ENCODE data around the gene RNF187.
A peak's percentile ranks its signal among the peaks of the same experiment; 100 is the strongest.
"Not testable (repeated sequence)": the region's sequence is repeated elsewhere in the genome, so short reads cannot be mapped to it uniquely, and the experiment has no call there.

RNF187 gene

GRCh38 chr1:228460821-228461220 is 26.4 kb upstream of the RNF187 start:
- DNase-seq = no peak

GRCh38 chr1:228462560-228462959 is 24.6 kb upstream of the RNF187 start:
- no peak for DNase-seq

- DNase-seq = no peak
These were observed 24.1 kb upstream of the RNF187 start for GRCh38 chr1:228463009-228463558.

DNA sequence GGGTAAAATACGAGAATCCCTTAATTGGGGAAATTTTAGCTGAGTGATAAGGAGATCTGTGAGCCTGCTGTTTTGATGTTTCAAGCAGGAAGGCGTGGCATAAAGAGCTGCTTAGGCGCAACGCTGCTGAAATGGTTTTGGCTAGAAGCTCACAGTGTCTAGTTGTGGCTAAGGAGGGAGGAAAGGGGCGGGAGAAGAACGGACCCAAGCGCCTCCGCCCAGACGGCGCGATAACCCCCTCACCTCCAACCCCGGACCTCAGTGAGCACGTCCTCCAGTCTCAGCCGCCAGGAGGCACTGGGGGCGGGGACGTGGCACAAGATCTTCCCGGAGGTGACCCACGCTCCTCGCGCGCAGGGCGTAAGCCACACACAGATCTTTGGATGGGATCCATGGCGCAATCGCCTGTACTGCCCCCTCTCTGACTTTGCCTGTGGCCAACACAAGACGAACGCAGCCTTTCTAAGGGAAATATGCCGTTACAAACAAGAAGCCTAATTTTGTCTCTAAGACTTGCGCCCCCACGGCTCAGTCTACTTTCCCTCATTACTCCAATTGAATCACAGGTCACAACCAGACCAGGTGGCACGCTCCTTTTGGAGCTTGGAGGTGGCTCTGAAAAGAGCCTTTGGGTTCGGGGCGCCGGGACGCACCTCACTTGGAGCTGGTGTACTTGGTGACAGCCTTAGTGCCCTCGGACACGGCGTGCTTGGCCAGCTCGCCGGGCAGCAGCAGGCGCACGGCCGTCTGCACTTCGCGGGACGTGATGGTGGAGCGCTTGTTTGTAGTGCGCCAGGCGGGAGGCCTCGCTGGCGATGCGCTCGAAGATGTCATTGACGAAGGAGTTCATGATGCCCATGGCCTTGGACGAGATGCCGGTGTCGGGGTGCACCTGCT is 23.4 kb upstream of the RNF187 start:
- peak; percentile 9 for DNase-seq

DNA sequence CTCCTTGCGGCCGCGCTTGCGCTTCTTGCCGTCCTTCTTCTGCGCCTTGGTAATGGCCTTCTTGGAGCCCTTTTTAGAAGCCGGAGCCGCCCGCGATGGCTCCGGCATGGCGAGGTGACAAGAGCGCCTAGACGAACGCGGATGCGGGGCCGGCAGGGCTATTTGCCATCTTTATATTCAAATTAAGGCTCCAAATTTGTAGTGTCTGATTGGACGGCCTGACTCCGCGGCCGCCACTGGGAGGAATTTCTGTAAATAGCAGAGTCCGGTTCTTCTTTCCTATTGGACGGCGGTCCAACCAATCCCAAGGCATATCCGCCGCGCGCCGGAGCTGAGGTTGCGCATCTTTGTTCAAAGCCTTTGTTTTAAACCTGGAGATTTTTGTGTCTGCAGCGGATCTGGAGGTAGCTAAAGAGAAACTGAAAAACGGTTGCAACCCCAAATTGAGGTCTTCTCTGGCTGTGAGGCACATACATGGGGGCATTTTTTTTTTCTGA is 22.6 kb upstream of the RNF187 start:
- DNase-seq = peak; percentile 95

DNA sequence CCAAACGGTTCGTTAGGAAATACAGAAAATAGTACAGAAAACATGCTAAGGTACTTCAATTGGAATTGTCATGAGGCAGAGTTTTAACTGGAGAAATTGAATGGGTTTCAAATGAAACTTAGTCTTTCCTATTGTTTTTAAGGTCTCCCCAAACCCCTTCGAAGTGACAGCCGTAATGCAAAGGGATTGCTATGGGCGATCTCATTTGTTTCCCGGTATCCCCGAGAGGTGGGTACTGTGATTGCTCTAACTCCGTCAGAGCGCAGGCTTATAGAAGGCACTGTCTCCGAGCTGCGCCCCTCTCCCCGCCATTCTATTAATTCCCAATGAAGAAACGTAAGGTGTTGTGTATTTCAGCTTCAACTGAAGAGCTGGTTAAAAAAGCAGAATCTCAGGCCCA is 22.0 kb upstream of the RNF187 start:
- DNase-seq = no peak

DNA sequence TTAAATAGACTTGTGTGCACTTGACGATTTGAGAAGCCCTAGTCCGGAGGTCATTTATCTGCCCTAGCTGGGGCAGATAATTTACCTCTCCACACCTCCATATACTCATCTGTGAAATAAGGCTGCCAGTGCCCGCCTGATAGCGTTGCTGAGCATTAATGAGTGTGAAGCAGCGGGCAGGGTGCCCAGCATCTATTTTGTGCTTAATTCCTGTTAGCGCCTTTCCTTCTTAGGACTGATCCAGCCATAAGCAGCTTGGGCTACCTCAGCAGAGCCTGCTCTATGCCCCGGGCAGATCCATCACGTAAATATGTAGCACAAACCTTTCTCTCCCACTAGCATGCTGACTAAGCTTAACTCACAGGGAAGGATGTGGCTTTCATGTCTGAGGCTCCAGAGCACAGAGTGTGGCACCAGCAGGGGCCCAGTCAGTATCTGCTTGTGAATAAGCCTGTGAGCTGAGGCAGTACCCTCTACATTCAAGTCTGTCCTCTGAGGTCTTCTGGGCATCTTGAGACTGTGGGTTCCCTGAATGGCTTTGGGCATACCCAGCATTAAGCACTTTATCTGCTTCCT is 21.5 kb upstream of the RNF187 start:
- no peak for DNase-seq

DNA sequence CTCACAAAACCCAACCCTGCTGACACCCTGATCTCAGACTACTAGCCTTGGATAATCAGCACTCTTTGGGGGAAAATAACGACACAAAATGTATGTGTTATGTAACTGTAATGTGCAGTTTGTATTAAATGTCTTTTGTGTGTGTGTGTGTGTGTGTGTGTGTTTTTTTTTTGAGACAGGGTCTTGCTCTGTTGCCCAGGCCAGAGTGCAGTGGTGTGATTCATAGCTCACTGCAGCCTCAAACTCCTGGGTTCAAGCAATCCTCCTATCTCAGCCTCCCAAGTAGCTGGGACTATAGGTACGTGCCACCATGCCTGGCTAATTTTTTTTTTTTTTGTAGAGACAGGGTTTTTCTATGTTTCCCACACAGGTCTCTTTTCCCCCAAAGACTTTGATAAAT is 19.0 kb upstream of the RNF187 start:
- DNase-seq = not testable (repeated sequence)

DNA sequence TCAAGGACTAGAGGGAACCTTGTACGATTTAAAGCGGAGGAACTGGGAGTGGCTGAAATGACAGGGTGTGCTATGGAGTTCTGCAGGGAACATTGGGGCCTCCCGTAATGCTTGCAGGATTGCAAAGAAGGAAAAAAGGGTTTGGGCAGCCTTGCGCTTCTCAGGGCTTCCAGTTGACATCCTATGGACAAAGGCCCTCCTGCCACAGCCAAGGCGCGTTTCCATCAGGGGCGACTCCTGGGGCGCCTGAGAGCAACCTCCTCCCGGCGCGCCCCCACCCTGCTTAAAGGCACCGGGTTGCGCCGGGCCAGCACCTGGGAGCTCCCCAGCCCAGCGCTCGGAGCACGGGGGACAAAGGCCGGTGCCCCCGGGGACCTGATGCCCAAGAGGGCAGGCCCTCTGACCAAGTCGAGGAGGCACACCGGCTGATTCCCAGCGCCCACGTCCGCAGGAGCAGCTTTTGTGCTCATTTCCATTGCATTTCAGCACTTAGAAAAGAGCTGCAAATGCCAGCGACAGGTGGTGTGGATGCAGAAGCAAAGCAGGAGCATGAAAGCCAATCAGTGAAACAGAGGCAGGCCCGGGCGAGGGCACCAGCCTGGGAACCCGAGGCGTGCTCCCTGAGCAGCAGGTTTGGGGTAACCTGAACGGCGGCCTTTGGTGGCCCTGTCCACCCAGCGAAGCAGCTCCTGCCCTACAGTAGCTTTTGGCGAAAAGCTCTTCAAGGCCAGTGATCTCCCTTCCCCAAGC is 17.6 kb upstream of the RNF187 start:
- DNase-seq = no peak

GRCh38 chr1:228471154-228471761 is 15.9 kb upstream of the RNF187 start:
- no peak for DNase-seq

DNA sequence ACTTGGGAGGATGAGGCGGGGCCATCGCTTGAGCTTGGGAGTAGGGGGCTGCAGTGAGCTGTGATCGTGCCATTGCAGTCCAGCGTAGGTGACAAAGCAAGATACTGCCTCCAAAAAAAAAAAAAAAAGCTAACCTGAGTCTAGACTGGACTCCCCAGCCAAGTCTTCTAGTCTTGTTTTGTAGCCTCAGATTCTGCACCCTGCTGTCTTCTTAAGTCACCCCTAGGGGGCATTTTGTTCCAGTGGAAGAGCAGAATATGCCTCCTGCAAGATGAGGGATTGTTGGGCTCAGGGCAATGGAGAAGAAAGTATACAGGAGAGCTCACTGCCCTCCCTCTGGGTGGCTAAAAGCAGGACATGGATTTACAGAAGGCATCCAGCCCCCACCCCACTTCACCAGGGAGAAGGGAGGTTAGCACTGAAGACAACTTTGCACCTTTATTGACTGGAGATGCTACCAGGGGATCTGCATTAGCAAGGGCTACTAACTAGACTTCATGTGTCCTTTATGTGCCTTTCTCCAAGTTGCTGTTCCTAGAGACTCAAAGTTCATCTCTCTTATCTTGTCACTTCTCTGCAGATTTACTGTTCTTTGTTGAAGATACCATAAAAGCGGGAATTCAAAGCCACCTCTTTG is 15.3 kb upstream of the RNF187 start:
- DNase-seq = no peak

DNA sequence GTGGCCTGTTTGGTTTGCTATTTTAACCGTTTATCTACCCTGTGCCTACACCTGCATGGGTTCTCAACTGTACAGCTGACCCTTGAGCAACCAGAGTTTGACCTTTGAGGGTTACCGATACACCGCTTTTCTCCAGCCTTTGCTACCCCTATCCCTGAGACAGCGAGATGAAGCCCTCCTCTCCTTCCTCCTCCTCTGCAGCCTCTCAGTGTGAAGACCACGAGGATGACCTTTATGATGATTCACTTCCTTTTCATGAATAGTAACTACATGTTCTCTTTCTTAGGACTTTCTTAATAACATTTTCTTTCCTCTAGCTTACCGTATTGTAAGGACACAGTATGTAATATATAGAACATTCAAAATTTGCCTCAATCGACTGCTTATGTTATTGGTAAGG is 14.5 kb upstream of the RNF187 start:
- no peak for DNase-seq

DNA sequence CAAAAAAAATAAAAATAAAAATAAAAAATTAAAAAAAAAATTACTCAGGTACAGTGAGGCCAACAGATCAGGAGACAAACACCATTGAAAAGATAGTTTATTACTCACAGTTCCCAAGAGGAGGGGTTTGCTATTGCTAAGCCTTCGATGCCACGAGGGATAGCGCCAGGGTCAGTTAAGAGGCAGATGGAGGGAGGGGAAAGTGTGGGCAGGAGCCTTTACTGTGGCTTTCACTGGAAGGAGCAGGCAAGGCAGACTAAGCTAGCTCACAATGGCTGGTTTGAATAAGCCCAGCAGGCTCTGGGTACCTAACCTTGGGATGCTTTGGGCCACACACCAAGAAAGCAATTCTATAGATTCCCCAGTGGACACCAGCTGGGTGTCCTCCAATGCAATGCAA is 12.7 kb upstream of the RNF187 start:
- DNase-seq = no peak

GRCh38 chr1:228475812-228476211 is 11.4 kb upstream of the RNF187 start:
- no peak for DNase-seq

DNA sequence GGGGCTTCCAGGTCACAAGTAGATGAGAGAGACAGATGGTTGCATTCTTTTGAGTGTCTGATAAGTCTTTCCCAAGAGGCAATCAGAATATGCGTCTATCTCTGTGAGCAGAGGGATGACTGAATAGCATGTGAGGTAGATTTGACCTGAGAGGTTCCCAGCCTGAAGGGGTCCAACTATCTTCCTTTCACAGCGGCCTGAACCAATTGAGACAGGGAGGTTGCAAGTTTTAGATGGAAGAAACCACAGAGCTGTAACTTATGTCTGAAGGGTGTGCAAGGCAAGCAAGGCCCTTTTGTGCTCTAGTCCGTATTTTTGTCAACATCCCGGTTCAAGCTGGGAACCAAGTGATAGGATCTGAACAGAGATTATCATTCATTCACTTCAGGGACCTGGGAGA is 9.9 kb upstream of the RNF187 start:
- no peak for DNase-seq

GRCh38 chr1:228478326-228478725 is 8.9 kb upstream of the RNF187 start:
- no peak for DNase-seq

- no peak for DNase-seq
These were observed 8.1 kb upstream of the RNF187 start for GRCh38 chr1:228478912-228479711.

- DNase-seq = no peak
These were observed 3.4 kb upstream of the RNF187 start for GRCh38 chr1:228483789-228484188.

DNA sequence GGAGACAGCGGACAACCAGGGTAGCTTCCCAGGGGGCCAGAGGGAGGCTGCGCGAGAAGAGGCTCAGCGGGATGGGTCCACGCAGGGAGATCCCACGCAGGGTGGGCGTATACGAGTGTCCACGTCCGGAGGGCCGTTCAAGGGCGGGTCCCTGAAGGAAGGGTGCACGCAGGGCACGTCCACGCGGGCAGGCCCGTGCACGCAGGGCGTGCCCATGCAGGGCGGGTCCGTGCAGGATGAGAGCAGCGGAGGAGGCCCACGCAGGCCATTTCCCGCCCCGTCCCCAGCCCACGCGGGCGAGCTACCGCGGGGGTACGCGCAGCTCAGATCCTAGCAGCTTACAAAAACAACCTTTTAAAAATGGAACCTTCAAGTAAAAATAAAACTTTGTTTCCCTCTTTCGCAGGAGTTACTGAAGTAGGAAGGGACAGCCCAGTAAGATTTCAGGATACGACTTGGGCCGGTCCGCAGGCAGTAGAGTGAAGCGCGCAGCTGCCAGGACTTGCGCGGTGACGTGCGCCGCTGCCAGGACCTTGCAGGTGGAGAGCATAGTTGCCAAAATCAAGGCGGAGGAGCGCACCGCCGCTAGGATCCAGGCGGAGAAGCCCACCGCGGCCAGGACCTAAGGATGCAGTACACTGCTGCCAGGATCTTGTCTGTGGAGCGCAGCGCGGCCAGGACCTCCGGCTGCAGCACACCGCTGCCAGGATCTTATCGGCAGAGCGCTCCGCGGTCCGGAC is 416 bp upstream of the RNF187 start:
- DNase-seq = peak; percentile 81

DNA sequence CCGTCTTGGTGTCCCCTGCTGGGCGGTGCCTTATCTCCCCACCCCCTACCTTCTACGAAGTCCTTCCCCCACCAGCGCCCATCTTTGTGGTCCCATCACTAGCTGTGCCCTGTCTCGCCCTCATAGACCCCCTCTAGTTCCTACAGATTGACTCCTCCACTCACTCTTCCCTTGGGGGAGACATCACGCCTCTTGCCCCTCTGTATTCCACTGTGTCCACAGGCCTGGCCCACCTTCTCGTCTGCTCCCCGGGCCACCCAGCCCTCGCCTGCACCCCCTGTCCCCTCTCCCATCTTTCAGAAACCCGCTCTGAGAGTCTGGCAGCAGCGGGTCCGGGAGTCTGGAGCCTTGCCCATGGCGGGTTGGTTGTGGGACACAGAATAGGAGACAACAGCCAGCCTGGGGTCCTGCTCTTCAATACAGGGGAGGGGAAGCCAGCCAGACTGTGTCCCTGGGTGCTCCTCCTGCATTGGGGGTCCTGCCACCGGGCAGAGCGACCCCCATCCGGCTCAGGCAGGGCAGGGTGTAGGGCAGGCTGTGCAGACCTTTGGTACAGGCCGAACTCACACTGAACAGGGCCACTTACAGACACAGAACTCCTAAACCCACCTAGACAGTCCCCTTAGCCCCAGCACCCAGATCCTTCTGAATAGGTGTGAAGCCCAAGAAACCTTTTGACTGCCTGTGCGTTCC is 1.1 kb downstream of the RNF187 start:
- no peak for DNase-seq
